SK-N-SH (cell line): ENCODE results near the gene PRKCQ.

Source experiments
- POLR2AphosphoS5 ChIP-seq: IDR thresholded peaks from 2 replicates; pipeline ENCODE4 v1.6.1; 2012; ENCODE audit warnings: low read depth, low read length
- TF ChIP-seq, protein P1 (sequence below): fragments of 200-600 bp; sonication (generic); IDR thresholded peaks from 2 replicates; pipeline ENCODE4 v1.6.1; 2017; ENCODE audit warnings: antibody characterized with exemption, mild to moderate bottlenecking, moderate library complexity

DNA sequence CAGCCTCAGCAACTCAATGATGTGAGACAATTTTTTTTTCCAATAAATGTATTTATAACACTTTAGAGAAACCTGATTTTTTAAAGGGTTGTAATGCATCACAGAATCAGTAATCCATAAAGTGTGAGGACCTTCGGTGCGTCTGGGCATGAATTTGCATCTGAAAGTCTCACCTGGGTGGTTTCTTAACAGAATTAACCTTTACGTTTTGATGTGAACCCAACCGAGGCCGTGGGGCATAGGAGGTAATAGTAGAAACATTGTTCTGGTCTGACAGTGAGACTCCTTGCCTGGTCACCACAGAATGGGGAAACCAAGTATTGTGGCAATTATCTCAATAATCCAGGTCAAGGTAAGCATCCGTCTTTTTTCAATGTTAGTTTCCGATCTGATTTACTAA, 114.6 kb downstream of the PRKCQ start:
- no peak for TF ChIP-seq POLR2AphosphoS5
- TF ChIP-seq, protein P1, sequence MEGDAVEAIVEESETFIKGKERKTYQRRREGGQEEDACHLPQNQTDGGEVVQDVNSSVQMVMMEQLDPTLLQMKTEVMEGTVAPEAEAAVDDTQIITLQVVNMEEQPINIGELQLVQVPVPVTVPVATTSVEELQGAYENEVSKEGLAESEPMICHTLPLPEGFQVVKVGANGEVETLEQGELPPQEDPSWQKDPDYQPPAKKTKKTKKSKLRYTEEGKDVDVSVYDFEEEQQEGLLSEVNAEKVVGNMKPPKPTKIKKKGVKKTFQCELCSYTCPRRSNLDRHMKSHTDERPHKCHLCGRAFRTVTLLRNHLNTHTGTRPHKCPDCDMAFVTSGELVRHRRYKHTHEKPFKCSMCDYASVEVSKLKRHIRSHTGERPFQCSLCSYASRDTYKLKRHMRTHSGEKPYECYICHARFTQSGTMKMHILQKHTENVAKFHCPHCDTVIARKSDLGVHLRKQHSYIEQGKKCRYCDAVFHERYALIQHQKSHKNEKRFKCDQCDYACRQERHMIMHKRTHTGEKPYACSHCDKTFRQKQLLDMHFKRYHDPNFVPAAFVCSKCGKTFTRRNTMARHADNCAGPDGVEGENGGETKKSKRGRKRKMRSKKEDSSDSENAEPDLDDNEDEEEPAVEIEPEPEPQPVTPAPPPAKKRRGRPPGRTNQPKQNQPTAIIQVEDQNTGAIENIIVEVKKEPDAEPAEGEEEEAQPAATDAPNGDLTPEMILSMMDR, result no peak
